GM21786 (cell line): ENCODE measurements around the gene RPLP2.

Source experiments
- ATAC-seq: cut with Tn5 transposase; IDR thresholded peaks from one replicate; pipeline ENCODE4 v1.9.1; 2021; ENCODE audit not compliant: unreplicated experiment

The RPLP2 gene

DNA sequence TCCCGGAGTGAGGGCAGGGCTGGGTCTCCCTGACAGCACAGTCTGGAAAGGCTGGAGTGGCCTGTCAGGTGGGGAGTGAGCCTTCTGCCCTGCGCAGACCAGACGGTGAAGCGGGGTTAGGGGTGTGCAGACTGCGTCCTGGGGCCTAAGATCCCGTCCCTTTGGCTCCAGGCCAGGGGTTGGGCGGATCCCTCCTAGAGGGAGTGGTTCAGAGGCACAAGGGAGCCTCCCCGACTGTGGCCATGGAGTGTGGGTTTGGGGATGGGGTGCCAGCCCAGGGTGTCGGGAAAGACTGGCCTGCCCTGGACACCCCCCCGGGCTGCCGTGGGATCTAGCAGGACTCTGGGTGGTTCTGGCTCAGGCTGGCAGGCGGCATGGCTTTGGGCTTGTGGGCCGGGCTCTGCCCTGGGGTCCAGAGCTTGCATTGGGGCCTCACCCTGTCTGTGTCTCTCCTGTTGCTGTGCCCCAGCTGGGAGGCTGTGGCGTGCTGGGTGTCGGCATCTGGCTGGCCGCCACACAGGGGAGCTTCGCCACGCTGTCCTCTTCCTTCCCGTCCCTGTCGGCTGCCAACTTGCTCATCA, 52.4 kb downstream of the RPLP2 start:
- no peak for ATAC-seq
